Endodermal cell (in vitro differentiated cells): ENCODE results near the gene AURKA. TPM values are rescaled to one million over a fixed set of nuclear protein-coding genes. Genes with fewer than 3 reads are reported as not detected.

ENCODE experiments used
- DNase-seq: peaks from one replicate; pipeline ENCODE4 v3.0.0-alpha.2; 2017
- H3K27ac ChIP-seq: 2 replicates; pipeline ENCODE4 v1.5.1; 2013; ENCODE audit warnings: mild to moderate bottlenecking, low read depth, low read length, moderate library complexity
- H3K27me3 ChIP-seq: 2 replicates; pipeline ENCODE4 v1.6.1; 2013; ENCODE audit warnings: mild to moderate bottlenecking, low read length, moderate library complexity; ENCODE audit not compliant: insufficient read depth, control insufficient read depth, poor library complexity, severe bottlenecking
- H3K36me3 ChIP-seq: 2 replicates; pipeline ENCODE4 v1.7.0; 2013; ENCODE audit warnings: mild to moderate bottlenecking, low read length, moderate library complexity; ENCODE audit not compliant: control insufficient read depth, insufficient read depth
- H3K4me1 ChIP-seq: one replicate; pipeline ENCODE4 v1.7.0; 2013; ENCODE audit warnings: low read length; ENCODE audit not compliant: control insufficient read depth, insufficient read depth
- H3K4me3 ChIP-seq: 2 replicates; pipeline ENCODE4 v1.5.1; 2013; ENCODE audit warnings: mild to moderate bottlenecking, low read length, moderate library complexity
- H3K9ac ChIP-seq: 2 replicates; pipeline ENCODE4 v1.6.1; 2013; ENCODE audit warnings: mild to moderate bottlenecking, low read length, moderate library complexity; ENCODE audit not compliant: poor library complexity, severe bottlenecking; ENCODE audit errors: extremely low read depth
- H3K9me3 ChIP-seq: 2 replicates; pipeline ENCODE4 v1.6.1; 2013; ENCODE audit warnings: mild to moderate bottlenecking, low read length, moderate library complexity; ENCODE audit not compliant: control insufficient read depth
- H3K27ac Mint-ChIP-seq: 2 replicates; pipeline ENCODE4 v1.8.0; 2020; ENCODE audit warnings: mixed read lengths
- H3K27me3 Mint-ChIP-seq: 2 replicates; pipeline ENCODE4 v1.8.0; 2021; ENCODE audit warnings: mild to moderate bottlenecking, mixed read lengths; ENCODE audit not compliant: insufficient read depth
- H3K36me3 Mint-ChIP-seq: 2 replicates; pipeline ENCODE4 v1.8.0; 2020; ENCODE audit warnings: low read depth, mixed read lengths
- H3K4me1 Mint-ChIP-seq: 2 replicates; pipeline ENCODE4 v1.8.0; 2020; ENCODE audit warnings: mixed read lengths
- H3K4me3 Mint-ChIP-seq: 2 replicates; pipeline ENCODE4 v1.8.0; 2020; ENCODE audit warnings: mild to moderate bottlenecking, moderate library complexity, mixed read lengths
- H3K9me3 Mint-ChIP-seq: 2 replicates; pipeline ENCODE4 v1.8.0; 2020; ENCODE audit warnings: mild to moderate bottlenecking, mixed read lengths
- WGBS, 2 experiments: methylation state at CpG; one replicate each; pipeline versions ENCODE4 v1.1.5 to v1.1.7; 2013; ENCODE audit warnings: missing lambda C conversion rate in 2 of 2, mixed read lengths in 1 of 2; ENCODE audit not compliant: insufficient coverage in 1 of 2, insufficient read length in 1 of 2; 5-methylcytosine and 5-hydroxymethylcytosine counted together
- total RNA-seq, 2 donors: library from RNA; stranded (reverse); fragmentation: NEBNext Ultra II Directional in 1 of 2; extraction: Animal tissue kit (Norgen Biotek cat#: 25700) in 1 of 2; gene quantifications; 2 replicates in 1 of 2; 3 replicates in 1 of 2; pipeline ENCODE4 v1.2.1, GENCODE V29; 2021
- TF ChIP-seq, protein P1 (sequence below): fragments of 200-600 bp; sonication (generic); conservative IDR thresholded peaks from 2 replicates; pipeline ENCODE4 v1.5.0; 2021; ENCODE audit warnings: antibody characterized with exemption, mild to moderate bottlenecking

AURKA gene
- total RNA-seq, 2 donors from 2014 or later = 56.3 to 85.9 TPM

DNA sequence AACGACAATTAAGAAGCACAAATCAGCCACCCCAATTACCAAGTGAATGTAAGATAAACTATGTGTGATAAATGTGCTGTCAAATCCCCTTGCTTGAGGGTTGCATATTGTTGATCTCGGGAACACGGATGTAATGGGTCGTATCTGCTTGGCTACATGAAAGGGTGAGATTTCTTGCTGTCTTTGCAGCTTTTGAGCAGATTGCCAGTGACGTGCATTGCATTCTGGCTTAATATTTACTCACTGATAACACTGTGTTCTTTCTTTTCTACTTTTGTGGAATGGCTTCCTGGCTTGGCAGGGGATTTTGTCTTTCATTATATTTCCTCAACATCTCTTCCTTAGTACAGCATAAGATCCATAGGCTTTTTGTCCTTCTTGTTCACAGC lies 43.7 kb downstream of the AURKA start:
- no peaks in the 10 kb centered on the region for H3K4me1 ChIP-seq
- Mint-ChIP-seq H3K36me3 (no peaks in the 10 kb centered on the region), H3K27me3 (peaks cover 45% of the 10 kb centered on the region), H3K27ac (peak overlapping the region; percentile 33), H3K4me3 (peak overlapping the region; percentile 35), H3K4me1 (peaks cover 34% of the 10 kb centered on the region), H3K9me3 (peaks cover 15% of the 10 kb centered on the region)
- peak overlapping the region; percentile 62 for H3K4me3 ChIP-seq
- H3K27me3 ChIP-seq = peaks cover 12% of the 10 kb centered on the region
- TF ChIP-seq, protein P1, sequence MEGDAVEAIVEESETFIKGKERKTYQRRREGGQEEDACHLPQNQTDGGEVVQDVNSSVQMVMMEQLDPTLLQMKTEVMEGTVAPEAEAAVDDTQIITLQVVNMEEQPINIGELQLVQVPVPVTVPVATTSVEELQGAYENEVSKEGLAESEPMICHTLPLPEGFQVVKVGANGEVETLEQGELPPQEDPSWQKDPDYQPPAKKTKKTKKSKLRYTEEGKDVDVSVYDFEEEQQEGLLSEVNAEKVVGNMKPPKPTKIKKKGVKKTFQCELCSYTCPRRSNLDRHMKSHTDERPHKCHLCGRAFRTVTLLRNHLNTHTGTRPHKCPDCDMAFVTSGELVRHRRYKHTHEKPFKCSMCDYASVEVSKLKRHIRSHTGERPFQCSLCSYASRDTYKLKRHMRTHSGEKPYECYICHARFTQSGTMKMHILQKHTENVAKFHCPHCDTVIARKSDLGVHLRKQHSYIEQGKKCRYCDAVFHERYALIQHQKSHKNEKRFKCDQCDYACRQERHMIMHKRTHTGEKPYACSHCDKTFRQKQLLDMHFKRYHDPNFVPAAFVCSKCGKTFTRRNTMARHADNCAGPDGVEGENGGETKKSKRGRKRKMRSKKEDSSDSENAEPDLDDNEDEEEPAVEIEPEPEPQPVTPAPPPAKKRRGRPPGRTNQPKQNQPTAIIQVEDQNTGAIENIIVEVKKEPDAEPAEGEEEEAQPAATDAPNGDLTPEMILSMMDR = no peak
- H3K27ac ChIP-seq = no peak overlapping the region
- no peaks in the 10 kb centered on the region for H3K36me3 ChIP-seq
- peaks cover 8% of the 10 kb centered on the region for H3K9me3 ChIP-seq
- WGBS, 2 experiments = 14 to 21% methylated on average over 1 to 5 of the region's 5 CpGs
- peak overlapping the region; percentile 52 for H3K9ac ChIP-seq
- no peak for DNase-seq

DNA sequence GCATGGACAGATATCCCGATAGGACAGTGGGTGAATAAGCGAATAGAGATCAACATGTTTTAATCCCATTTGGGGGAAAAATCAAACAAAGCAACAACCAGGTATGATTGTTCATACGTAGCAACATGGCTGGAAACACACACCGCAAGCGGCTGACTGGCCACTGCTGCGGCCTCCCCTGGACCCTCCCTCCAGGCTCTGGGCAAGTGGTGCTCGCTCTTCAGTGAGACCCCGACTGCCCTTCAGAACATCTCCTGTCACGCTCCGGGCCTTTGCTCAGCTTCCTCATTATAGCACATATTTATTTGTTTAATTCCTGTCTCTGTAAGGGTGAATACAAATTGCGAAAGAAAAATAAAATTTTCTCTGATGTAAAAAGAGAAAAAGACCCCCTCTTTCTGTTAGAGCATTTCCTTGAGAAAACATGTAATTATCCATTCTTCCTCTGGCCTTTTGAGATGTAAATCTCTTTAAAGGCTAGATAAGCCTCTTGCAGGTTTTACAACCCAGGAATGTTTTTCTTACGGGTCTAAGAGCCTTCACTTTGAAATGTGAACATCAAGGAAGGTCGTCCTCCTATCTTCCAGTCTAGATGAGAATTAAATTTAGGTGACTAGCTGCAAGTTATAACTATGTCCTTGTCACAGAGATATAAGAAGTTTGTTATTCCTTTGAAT lies 44.2 kb downstream of the AURKA start:
- DNase-seq = peak; percentile 80

DNA sequence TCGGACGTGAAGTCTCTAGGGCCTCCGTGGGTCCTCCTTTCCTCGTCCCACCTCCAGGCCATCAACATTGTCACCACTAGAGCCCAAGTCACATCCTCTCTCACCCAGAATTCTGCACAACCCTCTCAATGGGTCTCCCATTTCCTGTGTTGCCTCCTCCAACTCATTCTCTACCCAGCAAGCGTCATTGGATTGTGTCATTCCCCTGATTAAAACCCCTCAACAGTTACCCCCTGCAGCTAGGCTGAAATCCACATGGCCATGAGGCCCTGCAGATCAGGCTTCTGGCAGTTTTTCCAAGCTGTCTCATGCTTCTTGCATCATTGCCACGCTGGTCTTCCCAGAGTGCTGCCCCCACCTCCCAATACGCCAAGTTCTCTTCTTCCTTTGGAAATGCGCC lies 46.1 kb downstream of the AURKA start:
- Mint-ChIP-seq H3K27ac (no peak overlapping the region), H3K9me3 (no peaks in the 10 kb centered on the region), H3K27me3 (peaks cover 67% of the 10 kb centered on the region), H3K36me3 (no peaks in the 10 kb centered on the region), H3K4me3 (no peak overlapping the region), H3K4me1 (peaks cover 36% of the 10 kb centered on the region)
- Histone ChIP-seq H3K27ac (no peak overlapping the region), H3K36me3 (no peaks in the 10 kb centered on the region), H3K4me1 (no peaks in the 10 kb centered on the region), H3K27me3 (peaks cover 27% of the 10 kb centered on the region), H3K9ac (no peak overlapping the region), H3K9me3 (no peaks in the 10 kb centered on the region), H3K4me3 (no peak overlapping the region)
- 88 to 91% methylated on average over 4 to 8 of the region's 8 CpGs for WGBS, 2 experiments
- no peak for DNase-seq
- TF ChIP-seq, protein P1 = no peak

More for the DNA sequence above, 44.2 kb downstream of the AURKA start:
- 32 to 46% methylated on average over 8 to 11 of the region's 13 CpGs for WGBS, 2 experiments
- Histone ChIP-seq H3K4me3 (peak overlapping the region; percentile 62), H3K27ac (peak overlapping the region; percentile 29), H3K9ac (peak overlapping the region; percentile 52), H3K36me3 (no peaks in the 10 kb centered on the region), H3K4me1 (no peaks in the 10 kb centered on the region), H3K27me3 (peaks cover 18% of the 10 kb centered on the region), H3K9me3 (peaks cover 8% of the 10 kb centered on the region)
- Mint-ChIP-seq H3K9me3 (peaks cover 15% of the 10 kb centered on the region), H3K4me3 (peak overlapping the region; percentile 35), H3K36me3 (no peaks in the 10 kb centered on the region), H3K27me3 (peaks cover 51% of the 10 kb centered on the region), H3K27ac (peak overlapping the region; percentile 56), H3K4me1 (peaks cover 34% of the 10 kb centered on the region)
- TF ChIP-seq, protein P1 = no peak
